Hypothalamus (tissue), 51 donors: ENCODE data around the gene MRPL48.

ENCODE experiments used
- DNase-seq, 51 donors: peaks; one replicate each; lab custom pipeline; 2025; lab: John Stamatoyannopoulos, UW

The MRPL48 gene

GRCh38 chr11:73883856-73884255, 96.2 kb downstream of the MRPL48 start:
- DNase-seq, result no peak

- no peak for DNase-seq
Measured at GRCh38 chr11:73888244-73888643, 100.6 kb downstream of the MRPL48 start.

DNA sequence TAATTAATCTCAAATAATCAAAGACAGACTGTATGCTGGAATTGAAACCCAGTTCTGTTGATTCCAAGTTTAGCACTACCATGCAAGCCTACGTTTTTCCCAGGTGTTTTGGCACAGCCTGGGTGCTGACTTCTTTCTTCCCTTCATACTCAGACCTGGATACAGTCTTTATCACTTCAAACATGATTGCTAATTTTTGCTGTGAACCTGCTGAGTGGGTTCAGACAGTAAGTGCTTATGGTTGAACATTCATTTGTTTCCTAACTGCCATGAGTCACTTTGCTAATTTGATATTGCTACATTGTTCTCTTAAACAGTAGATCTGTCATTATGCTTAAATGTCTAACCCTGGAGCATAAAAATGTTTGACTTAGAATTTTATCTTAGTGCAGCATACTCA, 101.3 kb downstream of the MRPL48 start:
- peak in 1 of 51 donors; percentile 40 for DNase-seq

- DNase-seq, result peak in 1 of 51 donors; percentile 5
Measured at GRCh38 chr11:73889536-73889935, 101.9 kb downstream of the MRPL48 start.

GRCh38 chr11:73893041-73893440, 105.4 kb downstream of the MRPL48 start:
- no peak for DNase-seq

DNA sequence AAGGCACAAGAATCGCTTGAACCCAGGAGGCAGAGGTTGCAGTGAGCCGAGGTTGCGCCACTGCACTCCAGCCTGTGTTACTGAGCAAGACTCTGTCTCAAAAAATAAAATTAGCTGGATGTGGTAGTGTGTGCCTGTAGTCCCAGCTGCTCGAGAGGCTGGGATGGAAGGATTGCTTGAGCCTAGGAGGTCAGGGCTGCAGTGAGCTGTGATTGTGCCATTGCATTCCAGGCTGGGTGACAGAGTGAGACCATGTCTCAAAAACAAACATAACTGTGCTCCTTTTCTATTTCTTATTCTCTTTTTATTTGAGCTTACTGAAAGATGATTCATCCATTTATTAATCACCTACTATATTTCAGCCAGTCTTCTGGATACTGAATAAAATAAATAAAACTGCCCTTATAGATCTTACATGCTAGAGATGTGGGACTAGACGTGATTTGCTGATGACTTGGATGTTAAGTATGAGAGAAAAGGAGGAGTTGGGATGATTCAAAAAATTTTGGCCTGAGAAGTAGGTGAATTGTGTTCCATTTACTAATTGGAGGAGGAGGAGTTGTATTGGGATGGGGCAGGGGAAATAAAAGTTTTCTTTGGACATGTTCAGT, 107.2 kb downstream of the MRPL48 start:
- DNase-seq, result no peak

- DNase-seq, result no peak
Measured at GRCh38 chr11:73902303-73902702, 114.6 kb downstream of the MRPL48 start.

DNA sequence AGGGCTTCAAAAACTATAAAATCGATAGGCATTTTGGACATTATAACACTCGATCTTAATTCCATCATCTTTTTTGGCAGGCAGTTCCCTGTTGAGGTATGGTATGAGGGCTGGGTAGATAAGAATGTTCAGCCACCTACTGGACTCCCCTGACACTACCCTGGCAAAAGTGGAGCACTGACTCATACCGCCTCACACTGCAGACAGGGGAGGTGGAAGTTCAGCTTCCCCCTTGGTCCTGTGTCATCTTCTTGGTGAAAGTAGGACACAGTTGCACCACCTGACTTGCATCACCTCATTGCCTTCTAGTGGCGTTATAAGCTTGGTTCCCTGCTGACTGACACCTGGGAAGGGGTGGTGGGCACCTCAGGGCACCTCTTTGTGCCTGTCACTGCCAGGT, 119.5 kb downstream of the MRPL48 start:
- no peak for DNase-seq

- no peak for DNase-seq
Measured at GRCh38 chr11:73912026-73912425, 124.4 kb downstream of the MRPL48 start.

- no peak for DNase-seq
Measured at GRCh38 chr11:73913472-73913871, 125.8 kb downstream of the MRPL48 start.

GRCh38 chr11:73914284-73914683, 126.6 kb downstream of the MRPL48 start:
- no peak for DNase-seq
